ENCODE results near the gene TNRC6A.

DNA sequence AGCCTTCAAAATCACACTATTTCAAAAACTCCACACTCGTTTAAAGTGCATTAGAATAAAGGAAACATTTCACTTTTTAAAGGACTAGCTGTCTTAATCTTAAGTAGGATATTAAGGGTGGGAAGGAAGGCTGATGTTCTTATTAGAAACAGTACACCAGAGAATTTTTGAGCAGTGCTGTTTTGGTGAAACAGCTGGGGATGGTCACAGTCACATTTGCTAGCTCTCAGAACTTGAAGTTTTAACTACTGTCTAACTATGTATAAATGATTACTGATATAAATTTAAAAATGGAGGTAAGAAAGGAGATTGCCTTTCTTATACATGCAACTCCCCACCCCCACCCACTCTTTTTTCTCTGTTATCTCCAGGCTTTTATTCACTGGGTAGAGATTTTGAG, 77.8 kb downstream of the TNRC6A start:
- TF ChIP-seq, protein P1, sequence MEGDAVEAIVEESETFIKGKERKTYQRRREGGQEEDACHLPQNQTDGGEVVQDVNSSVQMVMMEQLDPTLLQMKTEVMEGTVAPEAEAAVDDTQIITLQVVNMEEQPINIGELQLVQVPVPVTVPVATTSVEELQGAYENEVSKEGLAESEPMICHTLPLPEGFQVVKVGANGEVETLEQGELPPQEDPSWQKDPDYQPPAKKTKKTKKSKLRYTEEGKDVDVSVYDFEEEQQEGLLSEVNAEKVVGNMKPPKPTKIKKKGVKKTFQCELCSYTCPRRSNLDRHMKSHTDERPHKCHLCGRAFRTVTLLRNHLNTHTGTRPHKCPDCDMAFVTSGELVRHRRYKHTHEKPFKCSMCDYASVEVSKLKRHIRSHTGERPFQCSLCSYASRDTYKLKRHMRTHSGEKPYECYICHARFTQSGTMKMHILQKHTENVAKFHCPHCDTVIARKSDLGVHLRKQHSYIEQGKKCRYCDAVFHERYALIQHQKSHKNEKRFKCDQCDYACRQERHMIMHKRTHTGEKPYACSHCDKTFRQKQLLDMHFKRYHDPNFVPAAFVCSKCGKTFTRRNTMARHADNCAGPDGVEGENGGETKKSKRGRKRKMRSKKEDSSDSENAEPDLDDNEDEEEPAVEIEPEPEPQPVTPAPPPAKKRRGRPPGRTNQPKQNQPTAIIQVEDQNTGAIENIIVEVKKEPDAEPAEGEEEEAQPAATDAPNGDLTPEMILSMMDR (IDR thresholded peaks at IDR 0.05) = no peak
- TF ChIP-seq POLR2A (IDR thresholded peaks at IDR 0.05) = no peak
